Body of pancreas (tissue), 4 donors: ENCODE measurements around the gene TSPAN4. TPM values are rescaled to one million over a fixed set of nuclear protein-coding genes. Genes with fewer than 3 reads are reported as not detected.

Experiments
- ATAC-seq: fragments of 150-250 bp; one replicate; pipeline ENCODE4 v1.9.1; 2016
- DNase-seq, 4 donors: peaks; one replicate each; pipeline ENCODE4 v3.0.0-alpha.2; 2019
- H3K27ac ChIP-seq, 4 donors: fragments of 200-600 bp; sonication (generic); 1 replicate in 3 of 4; 2 replicates in 1 of 4; pipeline versions ENCODE4 v1.5.1 to v1.6.1; 2016 to 2019; ENCODE audit warnings: mild to moderate bottlenecking in 1 of 4, mixed read lengths in 1 of 4, moderate library complexity in 1 of 4
- H3K27me3 ChIP-seq, 2 donors: fragments of 200-600 bp; sonication (generic); one replicate each; pipeline ENCODE4 v1.6.0; 2016; ENCODE audit warnings: mild to moderate bottlenecking in 1 of 2
- H3K36me3 ChIP-seq, 2 donors: fragments of 200-600 bp; sonication (generic); replicated peaks in 1 of 2; 2 replicates each; pipeline ENCODE4 v1.5.1; 2016; ENCODE audit warnings: low read depth in 2 of 2; ENCODE audit not compliant: insufficient read depth in 1 of 2
- H3K4me1 ChIP-seq: fragments of 200-600 bp; sonication (generic); one replicate; pipeline ENCODE4 v1.6.0; 2016
- H3K4me3 ChIP-seq, 2 donors: fragments of 200-600 bp; sonication (generic); 1 replicate in 1 of 2; 2 replicates in 1 of 2; pipeline ENCODE4 v1.5.1; 2016 to 2019
- H3K9me3 ChIP-seq, 3 donors: fragments of 200-600 bp; sonication (generic); 1 replicate in 2 of 3; 2 replicates in 1 of 3; pipeline ENCODE4 v1.5.1; 2016
- CTCF ChIP-seq, 7 experiments: fragments of 450-650 bp in 4 of 7; fragments of 200-600 bp in 3 of 7; sonication (generic) in 3 of 7; IDR thresholded peaks; one replicate each; pipeline ENCODE4 v1.5.1; 2016 to 2019; ENCODE audit warnings: antibody characterized with exemption in 7 of 7
- POLR2A ChIP-seq, 3 donors: fragments of 450-650 bp; IDR thresholded peaks; one replicate each; pipeline ENCODE4 v1.6.1; 2016; ENCODE audit warnings: antibody characterized with exemption in 3 of 3, mild to moderate bottlenecking in 2 of 3
- WGBS, 2 donors: methylation state at CpG; one replicate each; pipeline ENCODE4 v1.1.5; 2017; 5-methylcytosine and 5-hydroxymethylcytosine counted together
- intact Hi-C: fragments of 100-400 bp; cut with DNase I; formaldehyde crosslinking; loops from one replicate; pipeline ENCODE4 v1.15.1; 2023
- total RNA-seq, 2 donors: library from RNA; depleted of rRNA; stranded (reverse); fragments of >200 nt; gene quantifications; one replicate each; pipeline ENCODE4 v1.1.0, GENCODE V29; 2016

The TSPAN4 gene
- total RNA-seq, 2 donors from 2014 or later, result 44.9 to 87.7 TPM

DNA sequence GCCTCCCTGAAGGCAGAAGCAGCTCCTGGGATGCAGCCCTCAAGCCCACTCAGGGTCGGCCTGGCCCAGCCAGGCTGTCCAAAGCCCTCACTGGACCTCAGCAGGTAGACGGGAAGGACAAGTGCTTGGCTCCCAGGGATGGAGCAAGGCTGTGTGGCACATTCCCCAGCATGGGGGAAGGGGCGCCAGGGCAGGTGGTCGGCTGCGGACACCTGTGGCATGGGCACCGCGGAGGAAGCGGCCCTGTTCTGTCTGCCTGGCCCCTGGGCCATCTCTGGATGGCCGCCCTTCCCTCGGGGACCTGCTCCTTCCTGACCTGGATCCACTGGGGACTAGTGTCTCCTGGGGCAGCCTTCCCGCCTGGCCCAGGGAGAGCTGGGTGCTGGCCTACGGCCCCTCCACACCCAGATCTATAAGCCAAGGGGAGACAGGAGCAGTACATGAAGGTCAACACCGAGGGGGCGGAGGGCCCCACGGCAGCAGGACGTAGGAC is 42.0 kb downstream of the TSPAN4 start:
- DNase-seq (no peak), ATAC-seq (no peak)
- H3K4me3 ChIP-seq, result no peak overlapping the region
- no peaks in the 10 kb centered on the region for H3K9me3 ChIP-seq
- no peaks in the 10 kb centered on the region for H3K27me3 ChIP-seq
- no peaks in the 10 kb centered on the region for H3K36me3 ChIP-seq
- no peaks in the 10 kb centered on the region for H3K4me1 ChIP-seq
- H3K27ac ChIP-seq, result no peak overlapping the region
- intact Hi-C loops, result no loop called here
- WGBS, 2 donors, result 84 to 89% methylated on average over 9 to 10 of the region's 16 CpGs
- TF ChIP-seq CTCF (IDR thresholded peaks at IDR 0.05) (no peak), POLR2A (IDR thresholded peaks at IDR 0.05) (no peak)

DNA sequence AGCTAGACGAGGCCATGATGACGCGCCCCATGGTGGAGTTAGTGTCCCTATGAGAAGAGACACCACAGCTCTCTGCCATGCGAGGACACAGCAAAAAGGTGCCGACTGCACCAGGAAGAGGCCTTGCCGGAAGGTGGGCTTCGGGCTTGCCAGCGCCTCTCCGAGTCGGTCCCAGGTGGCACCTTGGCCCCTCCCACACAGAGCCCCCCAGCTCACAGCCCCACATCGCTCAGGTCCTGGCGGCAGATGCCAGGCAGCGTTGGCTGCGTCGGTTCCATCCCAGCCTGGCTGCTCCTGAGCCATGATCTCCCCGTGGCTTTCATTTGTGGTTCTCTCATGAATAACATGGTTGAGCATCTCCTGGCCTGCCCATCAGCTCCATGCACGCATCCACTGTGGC is 43.9 kb downstream of the TSPAN4 start:
- intact Hi-C loops, result no loop called here
- DNase-seq (no peak), ATAC-seq (no peak)
- 95 to 98% methylated on average over 15 to 17 of the region's 17 CpGs for WGBS, 2 donors
- no peak for TF ChIP-seq CTCF (IDR thresholded peaks at IDR 0.05)
- no peak for TF ChIP-seq POLR2A (IDR thresholded peaks at IDR 0.05)
- H3K9me3 ChIP-seq, result no peaks in the 10 kb centered on the region
- no peak overlapping the region for H3K4me3 ChIP-seq
- no peaks in the 10 kb centered on the region for H3K4me1 ChIP-seq
- H3K36me3 ChIP-seq, result no peaks in the 10 kb centered on the region
- no peaks in the 10 kb centered on the region for H3K27me3 ChIP-seq
- no peak overlapping the region for H3K27ac ChIP-seq

DNA sequence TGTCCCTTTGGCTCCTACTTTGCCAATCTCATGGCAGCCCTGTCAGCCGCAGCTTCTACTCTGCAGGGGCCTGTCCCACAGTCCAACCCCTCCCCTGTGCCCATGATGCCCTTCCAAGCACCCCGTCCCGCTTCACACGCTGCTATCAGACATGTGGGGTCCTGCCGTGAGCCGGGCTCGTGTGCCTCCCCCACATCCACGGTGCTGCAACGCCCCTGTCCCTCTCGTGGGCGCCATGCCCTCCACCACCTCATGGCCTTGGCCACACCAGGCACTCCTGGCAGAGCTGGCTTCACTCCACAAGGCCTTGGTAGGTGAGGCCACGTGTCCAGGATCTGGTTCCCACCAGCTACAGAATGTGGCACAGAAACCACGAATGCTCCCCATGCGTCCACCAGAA is 44.9 kb downstream of the TSPAN4 start:
- WGBS, 2 donors, result 79 to 82% methylated on average over 13 to 14 of the region's 14 CpGs
- ATAC-seq (no peak), DNase-seq (no peak)
- Histone ChIP-seq H3K36me3 (no peaks in the 10 kb centered on the region), H3K4me3 (no peak overlapping the region), H3K27me3 (no peaks in the 10 kb centered on the region), H3K9me3 (no peaks in the 10 kb centered on the region), H3K27ac (no peak overlapping the region), H3K4me1 (no peaks in the 10 kb centered on the region)
- intact Hi-C loops, result no loop called here
- TF ChIP-seq CTCF (IDR thresholded peaks at IDR 0.05) (no peak), POLR2A (IDR thresholded peaks at IDR 0.05) (no peak)

DNA sequence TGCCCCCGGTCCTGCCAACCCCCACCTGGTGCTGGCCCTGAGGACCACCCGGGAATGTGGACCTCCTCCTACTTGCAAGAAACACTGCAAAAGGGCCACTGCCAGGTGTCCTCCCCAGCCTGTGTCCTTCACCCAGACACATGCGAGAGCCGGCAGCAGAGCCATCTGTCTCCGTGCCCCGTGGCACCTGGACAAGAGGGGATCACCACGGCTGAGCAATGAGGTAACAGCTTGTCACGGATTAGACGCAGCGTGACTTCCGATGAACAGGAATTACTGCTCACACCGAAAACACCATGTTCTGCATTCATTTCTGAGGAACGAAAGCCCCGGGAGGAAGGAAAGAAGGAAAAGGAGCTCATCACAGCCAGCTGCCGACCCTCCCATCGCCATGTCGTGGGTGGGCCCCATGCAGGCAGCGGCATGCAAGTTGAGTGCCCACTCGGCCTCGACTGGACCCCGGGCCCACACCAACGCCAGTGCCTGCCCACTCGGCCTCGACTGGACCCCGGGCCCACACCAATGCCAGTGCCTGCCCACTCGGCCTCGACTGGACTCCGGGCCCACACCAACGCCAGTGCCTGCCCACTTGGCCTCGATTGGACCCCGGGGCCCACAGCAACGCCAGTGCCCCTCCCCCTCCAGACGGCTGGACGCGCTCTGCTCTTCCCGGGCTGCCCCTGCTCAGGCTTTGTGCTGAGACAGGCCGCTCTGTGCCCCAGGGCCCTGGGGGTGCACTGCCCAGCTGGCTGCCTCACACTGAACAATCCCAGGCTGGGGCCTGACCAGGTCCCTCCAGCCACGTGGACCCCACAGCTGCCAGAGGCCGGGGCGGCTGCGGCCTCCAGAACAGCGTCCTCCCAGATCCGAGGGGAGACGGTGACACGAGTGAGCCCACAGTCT is 45.9 kb downstream of the TSPAN4 start:
- Histone ChIP-seq H3K9me3 (no peaks in the 10 kb centered on the region), H3K4me3 (no peak overlapping the region), H3K27ac (no peak overlapping the region), H3K4me1 (no peaks in the 10 kb centered on the region), H3K36me3 (no peaks in the 10 kb centered on the region), H3K27me3 (no peaks in the 10 kb centered on the region)
- WGBS, 2 donors, result 77 to 89% methylated on average over 18 to 39 of the region's 45 CpGs
- TF ChIP-seq POLR2A (IDR thresholded peaks at IDR 0.05), result no peak
- no peak for TF ChIP-seq CTCF (IDR thresholded peaks at IDR 0.05)
- intact Hi-C loops, result no loop called here
- no peak for DNase-seq
- ATAC-seq, result no peak
